Hindlimb muscle (tissue), 1 donor: ENCODE data around the gene GSTO1. TPM values are rescaled to one million over a fixed set of nuclear protein-coding genes. Genes with fewer than 3 reads are reported as not detected.
"Not testable (repeated sequence)": the region's sequence is repeated elsewhere in the genome, so short reads cannot be mapped to it uniquely, and the experiment has no call there.

Source experiments
- DNase-seq: peaks from one replicate; pipeline ENCODE4 v3.0.0-alpha.2; 2013
- polyA plus RNA-seq: library from polyadenylated mRNA; unstranded; fragments of 120-200 nt; gene quantifications from one replicate; pipeline ENCODE4 v1.2.1, GENCODE V29; 2013; ENCODE audit not compliant: insufficient read length

GSTO1 gene
- 39.1 TPM for polyA plus RNA-seq

DNA sequence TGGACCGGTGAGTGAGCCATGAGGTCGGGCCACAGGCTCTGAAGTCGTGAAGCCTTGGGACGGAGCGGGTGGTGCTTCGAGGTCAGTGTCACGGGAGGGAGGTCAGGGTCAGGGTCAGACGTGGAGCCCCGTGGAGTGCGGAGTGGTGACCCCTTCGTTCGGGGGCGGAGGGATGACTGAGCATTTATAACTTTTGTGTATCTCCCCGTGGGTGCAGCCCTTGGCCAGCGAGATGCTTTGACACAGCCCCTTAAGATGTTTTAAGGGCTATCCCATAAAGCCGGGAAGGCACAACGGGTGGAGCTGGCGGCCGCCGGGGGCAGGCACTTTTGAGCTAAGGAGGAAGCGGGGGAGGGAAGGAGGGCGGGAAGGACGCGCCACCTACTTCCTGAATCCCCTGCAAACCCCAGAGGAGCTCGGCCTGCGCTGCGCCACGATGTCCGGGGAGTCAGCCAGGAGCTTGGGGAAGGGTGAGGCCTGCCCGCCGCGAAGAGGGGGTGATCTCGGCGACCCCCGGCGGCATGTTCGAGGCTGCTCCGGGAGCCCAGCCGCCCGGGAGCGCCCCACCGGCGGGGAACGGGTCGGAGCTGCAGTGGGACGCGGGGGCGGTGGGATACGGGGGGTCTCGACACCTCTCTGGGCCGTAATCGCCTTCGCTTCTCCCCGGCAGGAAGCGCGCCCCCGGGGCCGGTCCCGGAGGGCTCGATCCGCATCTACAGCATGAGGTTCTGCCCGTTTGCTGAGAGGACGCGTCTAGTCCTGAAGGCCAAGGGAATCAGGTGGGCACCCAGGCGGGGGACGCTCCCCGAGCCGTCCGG lies at the start of gene GSTO1:
Gene GSTO1 (plus strand): TSS at position 400 of the 818 bp plus-strand sequence. CDS start 37 bp downstream, at position 437.
- peak; percentile 72 for DNase-seq

- no peak for DNase-seq
Measured at GRCh38 chr10:104208730-104209129, 46.0 kb upstream of the GSTO1 start.

DNA sequence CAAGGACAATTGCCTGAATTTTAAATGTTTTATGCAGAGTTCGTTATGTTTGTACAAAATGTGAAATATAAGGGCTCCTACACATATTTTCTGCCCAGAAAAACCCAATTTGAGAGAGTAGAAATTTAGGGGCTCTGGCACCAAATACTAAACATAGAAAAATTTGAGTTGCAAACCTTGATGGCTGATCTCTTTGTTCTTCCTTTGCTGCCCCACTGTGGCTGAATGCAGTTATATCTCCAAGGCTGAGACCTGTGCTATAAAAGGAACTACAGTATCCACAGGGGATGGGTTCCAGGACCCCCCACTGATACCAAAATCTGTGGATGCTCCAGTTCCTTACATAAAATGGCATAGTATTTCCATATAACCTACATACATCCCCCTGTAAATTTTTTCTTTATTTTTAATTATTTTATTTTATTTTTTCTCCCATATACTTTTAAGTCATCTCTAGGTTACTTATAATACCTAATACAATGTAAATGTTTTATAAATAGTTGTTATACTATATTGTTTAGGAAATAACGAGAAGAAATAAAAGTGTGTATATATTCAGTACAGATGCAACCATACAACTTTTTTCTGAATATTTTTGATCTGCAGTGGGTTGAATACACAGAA lies 45.0 kb upstream of the GSTO1 start:
- DNase-seq, result peak; percentile 11

GRCh38 chr10:104216631-104217030 lies 38.1 kb upstream of the GSTO1 start:
- no peak for DNase-seq

DNA sequence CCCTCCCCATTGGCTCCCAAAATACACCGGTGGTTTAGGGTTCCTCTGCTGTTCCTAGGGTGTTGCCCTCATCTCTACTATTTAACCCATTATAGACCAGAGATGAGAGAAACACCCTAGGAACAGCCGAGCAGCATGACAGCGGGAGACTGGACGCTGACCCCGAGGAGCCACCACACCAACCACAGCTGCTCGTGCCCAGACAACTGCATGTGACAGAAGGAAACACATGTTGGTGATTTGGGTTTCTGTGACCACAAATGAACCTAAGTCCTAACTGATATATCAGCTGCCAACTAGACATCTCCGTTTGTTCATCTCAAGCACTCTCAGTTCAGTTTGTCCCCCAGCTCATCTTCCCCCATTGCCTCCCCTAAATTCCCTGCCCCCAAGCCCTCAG lies 35.9 kb upstream of the GSTO1 start:
- no peak for DNase-seq

GRCh38 chr10:104220522-104220921 lies 34.2 kb upstream of the GSTO1 start:
- no peak for DNase-seq

GRCh38 chr10:104223304-104223703 lies 31.4 kb upstream of the GSTO1 start:
- DNase-seq, result no peak

DNA sequence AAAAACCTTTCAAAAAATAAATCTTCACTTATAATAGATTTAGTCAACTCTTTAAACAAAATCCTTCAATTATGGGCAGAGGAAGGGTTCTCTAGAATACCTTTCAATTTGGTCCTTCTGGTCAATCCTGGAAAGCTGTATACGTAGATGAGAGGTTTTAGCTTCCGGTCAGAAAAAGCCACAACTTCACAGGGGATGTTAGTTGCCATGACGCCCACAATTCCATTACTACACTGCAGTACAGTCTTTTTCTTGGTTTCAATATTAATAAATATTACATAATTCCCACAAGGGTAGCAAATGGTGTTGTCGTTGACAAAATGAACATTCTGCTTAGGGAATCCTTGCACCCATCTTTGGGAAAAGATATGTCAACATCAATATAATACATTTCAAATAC lies 24.2 kb upstream of the GSTO1 start:
- no peak for DNase-seq

DNA sequence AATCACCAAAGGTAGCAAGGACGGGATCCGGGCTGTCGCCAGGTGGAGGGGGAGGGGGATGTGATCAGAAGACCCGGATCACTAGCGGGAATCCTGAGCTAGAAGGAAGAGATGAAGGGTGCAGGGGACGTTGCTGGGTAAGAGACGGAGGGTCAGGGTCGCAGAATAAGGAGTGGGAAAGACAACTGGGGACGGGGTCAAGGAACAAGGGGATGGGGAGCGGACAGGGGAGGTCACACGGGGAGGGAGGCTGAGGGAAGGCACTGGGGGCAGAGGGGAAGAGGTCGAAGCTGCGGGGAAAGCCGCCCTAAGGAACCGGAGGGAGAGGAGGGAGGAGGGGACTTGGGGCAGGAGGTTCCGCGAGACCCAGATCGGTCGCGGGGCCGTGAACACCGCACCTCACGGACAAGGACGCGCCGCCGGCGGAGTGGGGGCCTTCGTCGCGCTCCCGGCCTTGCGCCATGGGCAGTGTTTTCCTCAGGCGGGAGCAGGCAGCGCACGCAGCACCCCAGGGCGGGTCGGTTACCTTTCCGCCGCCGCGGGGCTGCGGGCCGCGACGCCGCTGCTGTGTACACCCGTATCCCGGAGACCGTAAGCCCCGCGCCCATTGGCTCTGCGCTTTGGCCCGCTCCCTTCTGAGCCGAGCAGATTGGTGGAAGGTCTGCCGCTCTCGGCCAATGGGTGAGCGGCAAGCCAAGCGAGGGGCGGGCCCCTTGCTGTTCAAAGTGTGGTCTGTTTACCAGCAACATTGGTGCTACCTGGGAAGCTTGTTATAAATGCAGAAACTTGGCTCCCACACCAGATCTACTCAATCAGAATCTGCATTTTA lies 22.7 kb upstream of the GSTO1 start, which contains the start of gene CFAP43:
Gene CFAP43 (minus strand): TSS at position 581 of the 829 bp plus-strand sequence. CDS start 118 bp downstream, at position 463.
- peak; percentile 97 for DNase-seq

- DNase-seq, result no peak
Measured at GRCh38 chr10:104232613-104233102, 22.0 kb upstream of the GSTO1 start.

- no peak for DNase-seq
Measured at GRCh38 chr10:104233817-104234216, 20.9 kb upstream of the GSTO1 start.

DNA sequence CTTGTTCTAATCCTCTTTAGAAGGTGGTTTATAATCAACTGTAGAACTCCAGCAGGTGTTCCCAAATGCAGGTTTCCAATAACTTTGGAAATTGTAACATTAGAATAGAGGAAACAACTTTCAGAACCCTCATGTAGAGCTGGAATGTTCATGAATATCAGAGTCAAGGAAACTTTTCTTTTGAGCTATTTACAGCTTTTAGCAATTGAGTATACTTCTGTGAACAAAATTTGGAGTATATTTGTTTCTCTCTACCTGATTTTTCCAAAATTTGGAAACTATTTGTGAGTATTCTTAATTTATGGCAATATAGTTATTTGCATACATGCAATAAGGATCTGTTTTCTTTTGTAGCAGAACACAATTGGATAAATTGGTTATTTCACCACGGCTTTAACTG lies 19.8 kb upstream of the GSTO1 start:
- no peak for DNase-seq

DNA sequence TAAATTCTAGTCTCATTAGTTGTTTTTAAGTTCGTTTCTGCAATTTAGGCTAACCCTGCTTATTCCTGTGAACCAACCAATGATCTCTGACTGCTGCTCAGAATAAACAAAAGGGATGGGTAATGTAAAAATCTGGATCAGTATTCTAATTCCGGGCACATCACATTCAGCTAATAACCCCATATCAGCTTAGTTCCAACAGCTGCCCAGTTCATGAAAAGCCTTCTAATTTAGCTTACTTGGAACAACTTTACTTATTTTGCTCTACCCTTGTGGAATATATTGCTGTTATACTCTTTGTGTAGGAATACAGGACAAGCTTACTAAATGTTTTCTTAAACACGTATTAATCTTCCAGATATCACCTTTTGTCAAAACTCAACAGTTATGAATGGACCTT lies 18.9 kb upstream of the GSTO1 start:
- no peak for DNase-seq

GRCh38 chr10:104240078-104240477 lies 14.6 kb upstream of the GSTO1 start:
- no peak for DNase-seq

DNA sequence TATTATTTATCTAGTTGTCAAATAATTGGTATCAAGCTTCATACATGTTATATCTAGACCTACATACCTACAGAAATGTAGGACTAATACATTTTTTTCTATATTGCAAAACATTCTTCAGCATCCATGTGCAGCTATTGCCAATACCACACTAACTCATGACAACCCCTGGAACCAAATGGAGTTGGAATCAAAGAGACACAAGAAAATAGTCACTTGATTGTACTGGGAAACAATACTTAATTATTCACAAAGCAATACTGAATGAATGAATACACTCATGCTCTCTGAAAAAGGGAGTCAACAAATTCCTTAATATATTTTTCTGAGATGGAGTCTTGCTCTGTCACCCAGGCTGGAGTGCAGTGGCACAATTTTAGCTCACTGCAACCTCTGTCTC lies 12.1 kb upstream of the GSTO1 start:
- no peak for DNase-seq

GRCh38 chr10:104243009-104243408 lies 11.7 kb upstream of the GSTO1 start:
- not testable (repeated sequence) for DNase-seq

- no peak for DNase-seq
Measured at GRCh38 chr10:104243512-104243911, 11.2 kb upstream of the GSTO1 start.

DNA sequence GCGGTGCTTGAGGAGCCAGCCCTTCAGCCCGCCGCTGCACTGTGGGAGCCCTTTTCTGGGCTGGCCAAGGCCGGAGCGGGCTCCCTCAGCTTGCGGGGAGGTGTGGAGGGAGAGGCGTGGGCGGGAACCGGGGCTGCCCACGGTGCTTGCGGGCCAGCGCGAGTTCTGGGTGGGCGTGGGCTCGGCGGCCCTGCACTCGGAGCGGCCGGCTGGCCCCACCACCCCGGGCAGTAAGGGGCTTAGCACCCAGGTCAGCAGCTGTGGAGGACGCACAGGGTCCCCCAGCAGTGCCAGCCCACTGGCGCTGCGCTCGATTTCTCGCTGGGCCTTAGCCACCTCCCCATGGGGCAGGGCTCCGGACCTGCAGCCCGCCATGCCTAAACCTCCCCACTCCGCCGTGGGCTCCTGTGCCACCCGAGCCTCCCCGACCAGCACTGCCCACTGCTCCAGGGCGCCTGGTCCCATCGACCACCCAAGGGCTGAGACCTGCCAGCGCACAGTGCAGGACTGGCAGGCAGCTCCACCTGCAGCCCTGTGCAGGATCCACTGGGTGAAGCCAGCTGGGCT lies 9.5 kb upstream of the GSTO1 start:
- DNase-seq, result no peak

- no peak for DNase-seq
Measured at GRCh38 chr10:104246976-104247375, 7.7 kb upstream of the GSTO1 start.

- no peak for DNase-seq
Measured at GRCh38 chr10:104247513-104248146, 7.1 kb upstream of the GSTO1 start.

DNA sequence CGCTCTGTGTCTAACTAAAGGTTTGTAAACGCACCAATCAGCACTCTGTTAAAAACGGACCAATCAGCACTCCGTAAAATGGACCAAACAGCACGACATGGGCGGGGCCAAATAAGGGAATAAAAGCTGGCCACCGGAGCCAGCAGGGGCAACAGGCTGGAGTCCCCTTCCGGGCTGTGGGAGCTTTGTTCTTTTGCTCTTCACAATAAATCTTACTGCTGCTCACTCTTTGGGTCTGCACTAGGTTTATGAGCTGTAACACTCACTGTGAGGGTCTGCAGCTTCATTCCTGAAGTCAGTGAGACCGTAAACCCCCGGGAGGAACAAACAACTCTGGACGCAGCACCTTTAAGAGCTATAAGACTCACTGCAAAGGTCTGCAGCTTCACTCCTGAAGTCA lies 5.8 kb upstream of the GSTO1 start:
- not testable (repeated sequence) for DNase-seq

DNA sequence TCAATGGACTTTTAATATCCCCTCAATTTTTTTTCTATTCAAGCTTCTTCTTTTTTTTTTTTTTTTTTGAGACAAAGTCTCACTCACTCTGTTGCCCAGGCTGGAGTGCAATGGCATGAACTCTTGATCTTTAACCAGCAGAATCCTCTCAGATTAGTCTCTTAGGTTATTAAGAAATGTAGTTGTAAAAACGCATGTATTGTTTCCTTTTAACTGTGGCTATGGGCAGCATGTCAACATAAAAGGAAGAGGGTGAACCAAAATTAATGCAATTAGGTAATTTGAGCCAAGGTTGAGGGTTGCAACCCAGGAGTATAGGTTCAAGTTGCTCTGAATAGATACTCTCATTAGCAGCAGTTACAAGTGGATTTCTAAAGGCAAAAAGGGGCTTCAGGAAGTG lies 4.3 kb upstream of the GSTO1 start:
- no peak for DNase-seq
